ENCODE data around the gene PLEKHN1. TPM values are rescaled to one million over a fixed set of nuclear protein-coding genes. Genes with fewer than 3 reads are reported as not detected.
"Not testable (repeated sequence)": the region's sequence is repeated elsewhere in the genome, so short reads cannot be mapped to it uniquely, and the experiment has no call there.

The PLEKHN1 gene
- total RNA-seq, 4 donors from 2014 or later = 0.17 to 0.50 (median 0.19) TPM; not detected in 1

GRCh38 chr1:985126-985525 is 18.8 kb downstream of the PLEKHN1 start:
- Histone ChIP-seq H3K27me3 (peaks cover 0 to 49% (median 3%) of the 10 kb centered on the region in 4 donors), H3K4me3 (no peak overlapping the region), H3K4me1 (peaks cover 4 to 8% (median 7%) of the 10 kb centered on the region in 4 donors), H3K9me3 (no peaks in the 10 kb centered on the region), H3K27ac (replicated peaks in 1 of 4) (no peak overlapping the region), H3K36me3 (no peaks in the 10 kb centered on the region)
- WGBS = 76% methylated on average over 12 of the region's 13 CpGs
- no peak for TF ChIP-seq EP300 (IDR thresholded peaks at IDR 0.05)
- TF ChIP-seq CTCF (IDR thresholded peaks at IDR 0.05) = no peak
- no peak for TF ChIP-seq POLR2A (IDR thresholded peaks at IDR 0.05; ENCODE audit: low read depth)
- no peak for TF ChIP-seq POLR2AphosphoS5 (IDR thresholded peaks at IDR 0.05)
- intact Hi-C loops (cut with DNase I) = loop anchor here (2.0 kb wide), 1 partner anchor 78 kb away; no protein-coding TSS in a partner anchor
- DNase-seq (ENCODE audit: extremely low spot score) = no peak

GRCh38 chr1:988061-988460 is 21.8 kb downstream of the PLEKHN1 start:
- 88% methylated on average over 5 of the region's 5 CpGs for WGBS
- H3K27me3 ChIP-seq = peaks cover 0 to 25% (median 0%) of the 10 kb centered on the region in 4 donors
- H3K36me3 ChIP-seq; DNase-seq (ENCODE audit: extremely low spot score); H3K4me3 ChIP-seq; H3K27ac ChIP-seq (replicated peaks in 1 of 4); H3K4me1 ChIP-seq; intact Hi-C loops (cut with DNase I): not testable (repeated sequence)
- peaks cover 0 to 15% (median 11%) of the 10 kb centered on the region in 4 donors for H3K9me3 ChIP-seq

- DNase-seq (ENCODE audit: extremely low spot score); H3K27me3 ChIP-seq; H3K4me3 ChIP-seq; H3K4me1 ChIP-seq; intact Hi-C loops (cut with DNase I); H3K27ac ChIP-seq (replicated peaks in 1 of 4); H3K36me3 ChIP-seq: not testable (repeated sequence)
- H3K9me3 ChIP-seq = peaks cover 0 to 15% (median 11%) of the 10 kb centered on the region in 4 donors
- WGBS = 97% methylated on average over 6 of the region's 6 CpGs
Measured at GRCh38 chr1:991275-991674, 25.0 kb downstream of the PLEKHN1 start.

GRCh38 chr1:991895-992294 is 25.6 kb downstream of the PLEKHN1 start:
- 96% methylated on average over 10 of the region's 10 CpGs for WGBS
- Histone ChIP-seq H3K27ac (replicated peaks in 1 of 4) (no peak overlapping the region), H3K4me1 (no peaks in the 10 kb centered on the region), H3K36me3 (no peaks in the 10 kb centered on the region), H3K27me3 (no peaks in the 10 kb centered on the region), H3K4me3 (no peak overlapping the region), H3K9me3 (peaks cover 0 to 15% (median 11%) of the 10 kb centered on the region in 4 donors)
- intact Hi-C loops (cut with DNase I) = no loop called here
- no peak for DNase-seq (ENCODE audit: extremely low spot score)
- TF ChIP-seq POLR2AphosphoS5 (IDR thresholded peaks at IDR 0.05) = no peak

- no peak for DNase-seq (ENCODE audit: extremely low spot score)
- H3K9me3 ChIP-seq = peaks cover 0 to 15% (median 11%) of the 10 kb centered on the region in 4 donors
- peaks cover 0 to 3% (median 0%) of the 10 kb centered on the region in 4 donors for H3K4me1 ChIP-seq
- H3K27me3 ChIP-seq = peaks cover 0 to 3% (median 0%) of the 10 kb centered on the region in 4 donors
- H3K4me3 ChIP-seq = no peak overlapping the region
- TF ChIP-seq CTCF (IDR thresholded peaks at IDR 0.05) = no peak
- TF ChIP-seq POLR2AphosphoS5 (IDR thresholded peaks at IDR 0.05) = no peak
- no peak for TF ChIP-seq POLR2A (IDR thresholded peaks at IDR 0.05; ENCODE audit: low read depth)
- TF ChIP-seq EP300 (IDR thresholded peaks at IDR 0.05) = no peak
- intact Hi-C loops (cut with DNase I) = no loop called here
- no peak overlapping the region for H3K27ac ChIP-seq (replicated peaks in 1 of 4)
- WGBS = 94% methylated on average over 7 of the region's 7 CpGs
- H3K36me3 ChIP-seq = no peaks in the 10 kb centered on the region
Measured at GRCh38 chr1:992362-992761, 26.1 kb downstream of the PLEKHN1 start.

- peaks cover 0 to 4% (median 0%) of the 10 kb centered on the region in 4 donors for H3K36me3 ChIP-seq
- TF ChIP-seq CTCF (IDR thresholded peaks at IDR 0.05) = no peak
- no peak for TF ChIP-seq POLR2AphosphoS5 (IDR thresholded peaks at IDR 0.05)
- no peak for TF ChIP-seq EP300 (IDR thresholded peaks at IDR 0.05)
- no peak for TF ChIP-seq POLR2A (IDR thresholded peaks at IDR 0.05; ENCODE audit: low read depth)
- peaks cover 0 to 15% (median 11%) of the 10 kb centered on the region in 4 donors for H3K9me3 ChIP-seq
- peaks cover 0 to 14% (median 0%) of the 10 kb centered on the region in 4 donors for H3K27me3 ChIP-seq
- peaks cover 7 to 15% (median 9%) of the 10 kb centered on the region in 4 donors for H3K4me1 ChIP-seq
- WGBS = 80% methylated on average over 9 of the region's 15 CpGs
- H3K27ac ChIP-seq (replicated peaks in 1 of 4) = no peak overlapping the region
- no peak overlapping the region for H3K4me3 ChIP-seq
- intact Hi-C loops (cut with DNase I) = no loop called here
- DNase-seq (ENCODE audit: extremely low spot score) = no peak
Measured at GRCh38 chr1:993379-993995, 27.2 kb downstream of the PLEKHN1 start.

- not testable (repeated sequence) for H3K36me3 ChIP-seq
Measured at GRCh38 chr1:994546-994945, 28.3 kb downstream of the PLEKHN1 start.

More at GRCh38 chr1:994546-994945, 28.3 kb downstream of the PLEKHN1 start:
- Histone ChIP-seq H3K4me1 (peaks cover 8 to 25% (median 19%) of the 10 kb centered on the region in 4 donors), H3K27me3 (peaks cover 0 to 25% (median 0%) of the 10 kb centered on the region in 4 donors), H3K9me3 (peaks cover 0 to 15% (median 11%) of the 10 kb centered on the region in 4 donors)
- H3K27ac ChIP-seq (replicated peaks in 1 of 4); intact Hi-C loops (cut with DNase I); H3K4me3 ChIP-seq; DNase-seq (ENCODE audit: extremely low spot score): not testable (repeated sequence)
- 95% methylated on average over 6 of the region's 6 CpGs for WGBS
